Measurements from ENCODE around the gene TMC1. TPM values are rescaled to one million over a fixed set of nuclear protein-coding genes. Genes with fewer than 3 reads are reported as not detected.

Gene TMC1
- total RNA-seq, 2 experiments from 2014 or later = not detected

GRCh38 chr9:72753266-72753893 lies 232.0 kb downstream of the TMC1 start:
- ChIA-PET CTCF (interaction anchor here (1.4 to 2.3 kb wide), 2 partner anchors 270 to 473 kb away, joined by 3 to 13 read pairs; no protein-coding TSS in a partner anchor), POLR2A (no interaction called here)
- no peak overlapping the region for H3K27ac Mint-ChIP-seq
- intact Hi-C loops (cut with micrococcal nuclease) = no loop called here
- H3K4me1 Mint-ChIP-seq (ENCODE audit: low read depth) = no peaks in the 10 kb centered on the region
- no peaks in the 10 kb centered on the region for H3K36me3 Mint-ChIP-seq
- no peak overlapping the region for H3K4me3 Mint-ChIP-seq
- no peaks in the 10 kb centered on the region for H3K9me3 Mint-ChIP-seq
- no peak for DNase-seq
- peaks cover 11% of the 10 kb centered on the region for H3K27me3 Mint-ChIP-seq

- CTCF ChIA-PET = no interaction called here
- intact Hi-C loops (cut with micrococcal nuclease) = no loop called here
- Mint-ChIP-seq H3K27me3 (peaks cover 13% of the 10 kb centered on the region), H3K36me3 (no peaks in the 10 kb centered on the region), H3K4me1 (ENCODE audit: low read depth) (no peaks in the 10 kb centered on the region), H3K27ac (no peak overlapping the region), H3K4me3 (no peak overlapping the region), H3K9me3 (no peaks in the 10 kb centered on the region)
- POLR2A ChIA-PET = no interaction called here
- DNase-seq = no peak
Measured at GRCh38 chr9:72755836-72756235, 234.4 kb downstream of the TMC1 start.

- CTCF ChIA-PET = no interaction called here
- no peaks in the 10 kb centered on the region for H3K36me3 Mint-ChIP-seq
Measured at GRCh38 chr9:72758944-72759343, 237.5 kb downstream of the TMC1 start.

GRCh38 chr9:72763022-72763421 lies 241.6 kb downstream of the TMC1 start:
- CTCF ChIA-PET = no interaction called here
- intact Hi-C loops (cut with micrococcal nuclease) = no loop called here
- no peaks in the 10 kb centered on the region for H3K36me3 Mint-ChIP-seq

More at GRCh38 chr9:72758944-72759343, 237.5 kb downstream of the TMC1 start:
- intact Hi-C loops (cut with micrococcal nuclease) = no loop called here
- H3K4me1 Mint-ChIP-seq (ENCODE audit: low read depth) = no peaks in the 10 kb centered on the region
- DNase-seq = no peak
- no peak overlapping the region for H3K27ac Mint-ChIP-seq
- H3K9me3 Mint-ChIP-seq = no peaks in the 10 kb centered on the region
- peaks cover 13% of the 10 kb centered on the region for H3K27me3 Mint-ChIP-seq
- POLR2A ChIA-PET = no interaction called here
- H3K4me3 Mint-ChIP-seq = no peak overlapping the region

GRCh38 chr9:72769546-72769945 lies 248.1 kb downstream of the TMC1 start:
- Mint-ChIP-seq H3K4me1 (ENCODE audit: low read depth) (no peaks in the 10 kb centered on the region), H3K4me3 (no peak overlapping the region), H3K27ac (no peak overlapping the region), H3K27me3 (peaks cover 5% of the 10 kb centered on the region), H3K9me3 (no peaks in the 10 kb centered on the region), H3K36me3 (no peaks in the 10 kb centered on the region)
- ChIA-PET CTCF (no interaction called here), POLR2A (no interaction called here)
- intact Hi-C loops (cut with micrococcal nuclease) = no loop called here
- no peak for DNase-seq

More at GRCh38 chr9:72763022-72763421, 241.6 kb downstream of the TMC1 start:
- Mint-ChIP-seq H3K4me3 (no peak overlapping the region), H3K9me3 (no peaks in the 10 kb centered on the region), H3K27ac (no peak overlapping the region), H3K4me1 (ENCODE audit: low read depth) (no peaks in the 10 kb centered on the region), H3K27me3 (peaks cover 11% of the 10 kb centered on the region)
- no peak for DNase-seq
- POLR2A ChIA-PET = no interaction called here

- no peak overlapping the region for H3K27ac Mint-ChIP-seq
- no peak overlapping the region for H3K4me3 Mint-ChIP-seq
- no peaks in the 10 kb centered on the region for H3K9me3 Mint-ChIP-seq
- H3K27me3 Mint-ChIP-seq = peaks cover 4% of the 10 kb centered on the region
- POLR2A ChIA-PET = no interaction called here
- CTCF ChIA-PET = no interaction called here
- H3K36me3 Mint-ChIP-seq = no peaks in the 10 kb centered on the region
- H3K4me1 Mint-ChIP-seq (ENCODE audit: low read depth) = no peaks in the 10 kb centered on the region
- intact Hi-C loops (cut with micrococcal nuclease) = no loop called here
- no peak for DNase-seq
Measured at GRCh38 chr9:72772661-72773060, 251.3 kb downstream of the TMC1 start.

- Mint-ChIP-seq H3K27me3 (peaks cover 7% of the 10 kb centered on the region), H3K4me3 (no peak overlapping the region), H3K9me3 (no peaks in the 10 kb centered on the region), H3K27ac (no peak overlapping the region), H3K36me3 (no peaks in the 10 kb centered on the region), H3K4me1 (ENCODE audit: low read depth) (no peaks in the 10 kb centered on the region)
- no peak for DNase-seq
- intact Hi-C loops (cut with micrococcal nuclease) = no loop called here
- POLR2A ChIA-PET = no interaction called here
- CTCF ChIA-PET = no interaction called here
Measured at GRCh38 chr9:72773570-72773969, 252.2 kb downstream of the TMC1 start.

- intact Hi-C loops (cut with micrococcal nuclease) = no loop called here
- no peaks in the 10 kb centered on the region for H3K9me3 Mint-ChIP-seq
- ChIA-PET POLR2A (no interaction called here), CTCF (no interaction called here)
- H3K36me3 Mint-ChIP-seq = no peaks in the 10 kb centered on the region
- DNase-seq = no peak
- no peak overlapping the region for H3K4me3 Mint-ChIP-seq
- no peaks in the 10 kb centered on the region for H3K4me1 Mint-ChIP-seq (ENCODE audit: low read depth)
- no peak overlapping the region for H3K27ac Mint-ChIP-seq
- H3K27me3 Mint-ChIP-seq = peaks cover 7% of the 10 kb centered on the region
Measured at GRCh38 chr9:72775570-72775969, 254.2 kb downstream of the TMC1 start.

GRCh38 chr9:72779614-72780013 lies 258.2 kb downstream of the TMC1 start:
- Mint-ChIP-seq H3K27me3 (peaks cover 8% of the 10 kb centered on the region), H3K4me3 (no peak overlapping the region), H3K9me3 (peaks cover 5% of the 10 kb centered on the region), H3K4me1 (ENCODE audit: low read depth) (no peaks in the 10 kb centered on the region), H3K36me3 (no peaks in the 10 kb centered on the region), H3K27ac (no peak overlapping the region)
- DNase-seq = no peak
- ChIA-PET CTCF (interaction anchor here (0.7 kb wide), 1 partner anchor 17 kb away, joined by 3 read pairs; no protein-coding TSS in a partner anchor), POLR2A (no interaction called here)
- intact Hi-C loops (cut with micrococcal nuclease) = no loop called here

- CTCF ChIA-PET = no interaction called here
Measured at GRCh38 chr9:72786948-72787347, 265.5 kb downstream of the TMC1 start.

GRCh38 chr9:72788966-72789735 lies 267.7 kb downstream of the TMC1 start:
- no peak for DNase-seq
- no peak overlapping the region for H3K4me3 Mint-ChIP-seq
- no peaks in the 10 kb centered on the region for H3K4me1 Mint-ChIP-seq (ENCODE audit: low read depth)
- POLR2A ChIA-PET = no interaction called here
- no peak overlapping the region for H3K27ac Mint-ChIP-seq
- H3K9me3 Mint-ChIP-seq = peaks cover 2% of the 10 kb centered on the region
- H3K27me3 Mint-ChIP-seq = peaks cover 2% of the 10 kb centered on the region
- intact Hi-C loops (cut with micrococcal nuclease) = no loop called here
- CTCF ChIA-PET = no interaction called here
- no peaks in the 10 kb centered on the region for H3K36me3 Mint-ChIP-seq

More at GRCh38 chr9:72786948-72787347, 265.5 kb downstream of the TMC1 start:
- Mint-ChIP-seq H3K9me3 (peaks cover 5% of the 10 kb centered on the region), H3K27ac (no peak overlapping the region), H3K36me3 (no peaks in the 10 kb centered on the region), H3K27me3 (peaks cover 2% of the 10 kb centered on the region), H3K4me1 (ENCODE audit: low read depth) (no peaks in the 10 kb centered on the region), H3K4me3 (no peak overlapping the region)
- no peak for DNase-seq
- POLR2A ChIA-PET = no interaction called here
- intact Hi-C loops (cut with micrococcal nuclease) = no loop called here

GRCh38 chr9:72789885-72790284 lies 268.5 kb downstream of the TMC1 start:
- H3K27ac Mint-ChIP-seq = no peak overlapping the region
- ChIA-PET POLR2A (no interaction called here), CTCF (no interaction called here)
- no peaks in the 10 kb centered on the region for H3K4me1 Mint-ChIP-seq (ENCODE audit: low read depth)
- no peak overlapping the region for H3K4me3 Mint-ChIP-seq
- H3K9me3 Mint-ChIP-seq = no peaks in the 10 kb centered on the region
- DNase-seq = no peak
- H3K36me3 Mint-ChIP-seq = no peaks in the 10 kb centered on the region
- peaks cover 2% of the 10 kb centered on the region for H3K27me3 Mint-ChIP-seq
- intact Hi-C loops (cut with micrococcal nuclease) = no loop called here

- Mint-ChIP-seq H3K9me3 (peaks cover 9% of the 10 kb centered on the region), H3K36me3 (no peaks in the 10 kb centered on the region), H3K4me1 (ENCODE audit: low read depth) (no peaks in the 10 kb centered on the region), H3K27me3 (peaks cover 2% of the 10 kb centered on the region), H3K4me3 (no peak overlapping the region), H3K27ac (no peak overlapping the region)
- CTCF ChIA-PET = no interaction called here
- intact Hi-C loops (cut with micrococcal nuclease) = no loop called here
- POLR2A ChIA-PET = no interaction called here
- DNase-seq = no peak
Measured at GRCh38 chr9:72790989-72791388, 269.6 kb downstream of the TMC1 start.

All from activated CD4-positive, alpha-beta memory T cell treated with anti-CD3 and anti-CD28 coated beads for 36 hours (primary cell).